ENCODE data around the gene RAB26.

Gene RAB26

GRCh38 chr16:2135770-2136490 is 12.5 kb upstream of the RAB26 start, which contains the start of gene PKD1:
Gene PKD1 (minus strand): TSS chr16:2135898. CDS start chr16:2135689, 209 bp downstream.
- in situ Hi-C loops (cut with MboI; ENCODE audit: low sequenced_read_pairs) = loop anchor here (25.0 kb wide), 1 partner anchor 274 kb away; the partner anchor contains the start of gene MEIOB

DNA sequence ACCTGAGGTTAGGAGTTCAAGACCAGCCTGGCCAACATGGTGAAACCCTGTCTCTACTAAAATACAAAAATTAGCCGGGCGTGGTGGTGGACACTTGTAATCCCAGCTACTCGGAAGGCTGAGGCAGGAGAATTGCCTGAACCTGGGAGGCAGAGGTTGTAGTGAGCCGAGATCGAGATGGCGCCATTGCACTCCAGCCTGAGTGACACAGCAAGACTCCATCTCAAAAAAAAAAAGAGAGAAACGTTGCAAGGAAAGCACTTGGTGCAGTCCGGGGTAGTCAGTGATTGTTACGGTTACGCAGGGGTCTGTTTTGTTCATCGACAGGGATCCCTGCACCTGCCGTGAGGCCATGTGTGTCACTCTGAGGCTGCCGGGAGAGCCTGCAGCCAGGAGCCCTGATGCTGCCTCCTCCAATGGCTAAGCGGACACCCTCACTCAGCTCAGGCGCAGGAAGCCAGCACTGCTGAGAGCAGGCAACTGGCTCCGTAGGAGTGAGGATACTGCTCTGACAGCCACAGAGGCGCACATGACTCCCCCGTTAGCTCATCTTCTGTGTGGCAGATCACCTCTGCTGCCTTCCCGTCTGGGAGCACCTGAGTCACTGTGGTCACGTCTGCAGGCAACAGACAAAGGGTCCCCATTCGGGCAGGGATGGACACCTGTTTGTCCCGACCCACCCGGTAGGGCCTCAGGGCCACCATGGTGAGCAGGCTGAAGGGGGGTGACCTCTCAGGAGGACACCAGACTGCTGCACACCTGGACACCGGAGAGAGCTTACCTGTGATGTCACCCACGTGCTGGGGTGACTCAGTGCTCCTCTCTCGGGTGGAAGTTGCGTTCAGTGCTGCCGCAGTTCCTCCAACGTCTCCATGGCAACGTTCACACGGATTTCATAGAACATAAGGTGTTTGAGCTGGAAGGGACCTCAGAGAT is 5.2 kb upstream of the RAB26 start:
- in situ Hi-C loops (cut with MboI; ENCODE audit: low sequenced_read_pairs) = loop anchor here (5.0 to 25.0 kb wide), 2 partner anchors 121 to 281 kb away; partner anchors contain the start of gene MEIOB

- in situ Hi-C loops (cut with MboI; ENCODE audit: low sequenced_read_pairs) = loop anchor here (5.0 to 25.0 kb wide), 2 partner anchors 122 to 282 kb away; partner anchors contain the start of gene MEIOB
Measured at GRCh38 chr16:2143878-2144485, 4.4 kb upstream of the RAB26 start.

DNA sequence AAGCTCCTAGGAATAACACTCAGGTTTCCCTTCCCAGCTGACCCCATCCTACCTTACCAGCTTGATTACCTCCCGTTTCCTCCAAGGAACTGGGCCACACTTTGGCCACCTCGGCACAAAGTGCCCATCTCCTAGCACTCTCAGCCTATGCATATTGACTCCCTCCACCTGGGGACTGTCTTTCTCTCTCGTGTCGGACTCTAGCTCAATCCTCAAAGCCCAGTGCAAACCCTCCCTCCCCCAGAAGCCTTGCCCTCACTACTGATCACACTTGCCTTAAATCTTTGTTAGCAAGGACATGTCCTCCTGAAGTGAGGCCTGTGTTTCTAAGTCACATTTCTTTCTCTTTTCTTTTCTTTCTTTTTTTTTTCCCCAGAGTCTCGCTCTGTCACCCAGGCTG is 2.6 kb upstream of the RAB26 start:
- in situ Hi-C loops (cut with MboI; ENCODE audit: low sequenced_read_pairs) = loop anchor here (25.0 kb wide), 1 partner anchor 284 kb away; the partner anchor contains the start of gene MEIOB

DNA sequence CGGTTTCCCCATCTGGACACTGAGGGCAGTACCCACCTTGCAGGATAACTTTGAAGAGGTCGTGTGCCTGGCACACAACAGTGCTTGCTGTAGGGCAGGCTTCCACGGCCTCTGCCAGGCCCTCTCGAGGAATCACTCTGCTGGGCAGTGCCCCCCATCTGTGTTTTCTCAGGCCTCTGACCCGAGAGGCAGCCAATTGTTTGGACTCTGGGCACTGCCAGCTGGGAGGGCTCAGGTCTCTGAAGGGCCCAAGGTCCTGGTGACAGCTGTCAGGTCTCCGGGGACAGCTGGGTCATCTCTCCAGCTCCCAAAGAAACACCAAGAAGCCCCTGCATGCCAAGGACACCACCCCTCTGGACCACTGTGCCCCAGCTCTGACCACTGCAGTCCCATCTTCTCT is 1.0 kb upstream of the RAB26 start:
- in situ Hi-C loops (cut with MboI; ENCODE audit: low sequenced_read_pairs) = loop anchor here (25.0 kb wide), 1 partner anchor 285 kb away; the partner anchor contains the start of gene MEIOB

DNA sequence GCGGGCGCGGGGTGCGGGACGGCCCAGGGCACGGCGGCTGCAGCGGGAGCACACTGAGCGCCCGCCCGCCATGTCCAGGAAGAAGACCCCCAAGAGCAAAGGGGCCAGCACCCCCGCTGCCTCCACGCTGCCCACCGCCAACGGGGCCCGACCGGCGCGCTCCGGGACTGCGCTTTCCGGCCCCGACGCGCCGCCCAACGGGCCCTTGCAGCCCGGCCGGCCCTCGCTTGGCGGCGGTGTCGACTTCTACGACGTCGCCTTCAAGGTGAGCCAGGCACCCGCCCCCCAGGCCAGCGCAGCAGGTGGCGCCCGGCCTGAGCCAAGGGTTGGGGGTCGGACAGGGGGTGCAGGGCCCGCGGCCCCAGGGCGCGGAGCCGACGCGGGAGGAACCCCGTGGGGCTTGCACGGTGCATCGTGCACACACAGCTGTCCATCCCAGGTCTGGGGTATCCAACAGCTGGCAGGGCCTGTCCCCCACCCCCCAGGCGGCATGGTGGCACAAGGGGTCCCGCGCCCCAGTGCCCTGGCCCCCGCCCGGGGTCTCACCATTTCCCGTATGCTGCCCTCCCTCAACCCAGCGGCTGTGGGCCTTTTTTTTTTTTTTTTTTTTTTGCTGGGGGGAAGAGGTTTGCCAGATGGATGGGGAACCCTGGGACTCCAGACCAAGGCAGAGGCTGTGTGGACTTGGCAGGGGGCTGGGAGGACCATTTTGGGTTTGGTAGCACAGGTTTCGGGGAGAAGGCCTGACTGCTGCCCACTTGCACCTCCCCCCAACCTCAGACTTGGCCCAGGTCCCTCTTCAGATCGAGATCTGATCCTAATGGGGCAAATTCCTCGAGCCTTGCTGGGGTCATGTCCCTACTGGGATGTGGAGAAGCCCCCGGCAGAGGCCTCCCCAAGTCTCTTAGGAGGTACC is 547 bp downstream of the RAB26 start:
- in situ Hi-C loops (cut with MboI; ENCODE audit: low sequenced_read_pairs) = loop anchor here (25.0 kb wide), 1 partner anchor 287 kb away; the partner anchor contains the start of gene MEIOB

DNA sequence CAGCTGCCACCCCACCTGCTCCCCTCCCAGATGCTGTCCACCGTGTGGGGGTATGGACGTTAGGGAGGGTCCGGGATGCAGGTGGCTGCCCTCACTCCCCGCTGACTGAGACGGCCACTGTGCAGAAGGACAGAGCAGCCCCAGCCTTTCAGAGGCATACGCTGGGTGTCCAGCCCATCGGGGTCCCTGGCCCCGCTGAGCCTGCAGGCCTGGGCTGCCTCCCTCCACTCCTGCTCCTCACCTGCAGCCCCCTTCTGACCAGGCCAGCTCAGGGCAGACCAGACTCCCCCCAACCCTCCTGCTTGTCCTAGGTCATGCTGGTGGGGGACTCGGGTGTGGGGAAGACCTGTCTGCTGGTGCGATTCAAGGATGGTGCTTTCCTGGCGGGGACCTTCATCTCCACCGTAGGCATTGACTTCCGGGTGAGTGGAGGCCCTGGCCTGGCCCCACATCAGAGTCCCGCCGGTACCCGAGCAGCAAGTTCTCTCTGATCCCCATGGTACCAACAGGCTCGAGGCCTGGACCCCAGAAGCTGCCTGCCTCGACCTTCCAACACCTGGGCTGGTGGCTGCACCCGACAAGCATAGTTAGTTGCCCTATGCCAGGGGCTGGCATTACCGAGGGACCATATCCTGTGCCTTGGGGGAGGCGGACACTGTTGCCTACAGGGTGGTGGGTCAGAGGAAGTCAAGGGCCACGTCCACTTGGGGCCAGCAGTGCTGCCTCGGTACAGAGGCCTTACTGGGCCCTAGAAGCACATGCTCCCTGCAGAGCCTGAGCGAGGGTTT is 1.4 kb downstream of the RAB26 start:
- in situ Hi-C loops (cut with MboI; ENCODE audit: low sequenced_read_pairs) = loop anchor here (25.0 kb wide), 1 partner anchor 288 kb away; the partner anchor contains the start of gene MEIOB

DNA sequence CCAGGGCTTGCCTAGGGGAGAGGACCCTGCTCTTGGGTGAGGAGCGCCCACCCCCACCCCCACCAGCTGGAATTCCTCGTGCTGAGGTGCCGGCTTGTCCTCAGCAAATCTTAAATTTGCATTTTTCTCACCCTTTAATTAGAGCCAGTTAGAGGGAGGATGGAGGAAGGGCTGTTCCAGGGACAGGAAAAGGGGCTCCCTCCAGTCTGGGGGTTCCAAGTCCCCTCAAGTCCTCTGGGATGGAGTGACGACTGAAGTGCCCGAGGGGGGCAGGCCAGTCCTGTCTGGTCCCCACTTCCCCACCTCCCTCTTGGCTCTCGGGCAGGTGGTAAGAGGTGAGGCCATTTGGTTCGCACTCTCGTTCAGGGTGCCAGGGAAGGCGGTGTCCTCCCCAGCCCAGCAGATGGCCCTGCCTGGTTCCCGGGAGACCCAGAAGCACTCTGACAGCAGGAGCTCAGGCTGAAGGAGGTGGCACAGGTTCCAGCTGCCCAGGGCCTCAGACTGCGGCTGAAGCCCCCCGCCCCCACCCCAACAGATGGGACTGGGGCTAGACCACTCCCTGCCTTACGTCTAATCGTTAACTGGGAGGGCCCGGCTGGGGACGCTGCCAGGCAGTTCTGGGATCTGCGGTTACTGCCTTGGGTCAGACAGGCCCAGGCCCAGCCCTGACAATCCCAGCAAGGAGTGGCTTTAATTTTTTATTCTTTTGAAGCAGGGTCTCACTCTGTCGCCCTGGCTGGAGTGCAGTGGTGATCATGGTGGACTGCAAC is 2.2 kb downstream of the RAB26 start:
- in situ Hi-C loops (cut with MboI; ENCODE audit: low sequenced_read_pairs) = no loop called here

GRCh38 chr16:2151188-2152091 is 3.0 kb downstream of the RAB26 start:
- in situ Hi-C loops (cut with MboI; ENCODE audit: low sequenced_read_pairs) = no loop called here

- in situ Hi-C loops (cut with MboI; ENCODE audit: low sequenced_read_pairs) = no loop called here
Measured at GRCh38 chr16:2152695-2153506, 4.5 kb downstream of the RAB26 start.

DNA sequence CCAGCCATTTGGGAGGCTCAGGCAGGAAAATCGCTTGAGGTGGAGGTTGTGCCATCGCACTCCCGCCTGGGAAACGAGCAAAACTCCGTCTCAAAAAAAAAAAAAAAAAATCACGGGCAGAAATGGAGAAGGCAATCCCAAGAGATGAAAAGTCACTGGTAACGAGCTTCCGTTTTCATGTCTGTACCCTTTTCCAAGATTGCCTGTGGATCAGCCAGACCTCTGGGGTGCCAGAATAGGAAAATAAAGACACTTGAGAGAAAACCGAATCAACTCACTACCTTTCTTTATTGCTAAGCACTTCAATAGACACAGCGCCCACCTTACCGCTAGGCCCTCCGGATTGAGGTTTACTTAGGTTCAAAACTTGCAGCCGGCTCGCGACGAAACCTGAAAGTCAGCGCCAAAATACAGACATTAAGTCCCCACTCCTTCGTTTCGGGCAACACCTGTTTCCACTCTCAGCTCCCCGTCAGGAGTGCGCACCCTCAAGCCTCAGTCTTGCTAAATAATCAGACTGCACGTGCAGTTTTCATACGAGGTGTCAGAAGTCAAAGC is 6.2 kb downstream of the RAB26 start:
- in situ Hi-C loops (cut with MboI; ENCODE audit: low sequenced_read_pairs) = no loop called here

DNA sequence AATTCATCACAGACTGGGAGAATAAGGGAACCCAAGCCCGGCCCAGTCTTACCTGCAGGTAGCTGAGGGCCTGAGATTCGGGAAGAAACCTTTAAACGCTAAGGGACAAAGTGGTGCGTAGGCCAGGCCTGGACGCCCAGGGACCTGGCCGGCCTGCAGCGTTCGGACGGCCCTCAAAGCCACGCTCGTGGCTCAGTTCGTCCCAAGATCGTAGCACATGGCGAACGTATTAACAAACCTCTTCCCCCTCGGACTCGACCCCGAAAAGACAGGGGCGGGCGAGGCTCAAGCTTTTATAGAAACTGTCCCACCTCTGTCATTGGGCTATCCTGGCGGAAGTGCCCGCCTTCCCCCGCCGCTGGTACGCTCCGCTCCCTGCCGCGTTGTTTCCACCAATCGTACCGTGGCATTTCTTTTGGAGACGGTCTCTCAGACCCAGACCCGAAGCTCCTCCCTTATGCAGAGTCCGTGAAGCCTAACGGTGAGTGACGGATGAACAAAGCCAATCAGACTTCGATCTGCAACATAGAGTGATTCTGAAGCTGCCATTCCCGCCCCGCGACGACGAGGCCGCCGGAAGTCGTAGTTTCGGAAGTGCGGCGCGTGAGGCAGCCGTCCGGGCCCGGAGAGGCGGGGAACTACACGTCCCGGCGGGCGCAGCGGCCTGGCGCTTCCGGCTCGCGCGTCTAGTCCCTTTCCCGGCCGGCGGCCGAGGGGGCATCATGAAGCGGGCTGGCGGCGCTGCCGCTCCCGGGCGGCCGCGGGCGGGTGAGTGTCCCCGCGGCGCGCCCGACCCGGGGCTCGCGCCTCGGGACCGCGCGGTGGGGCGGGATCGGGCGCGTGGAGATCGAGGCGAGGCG is 6.9 kb downstream of the RAB26 start, which contains the start of gene TRAF7:
TSS of gene TRAF7 (plus strand) at position 692 of the 860 bp plus-strand sequence. CDS start 8,139 bp downstream, outside the sequence.
- in situ Hi-C loops (cut with MboI; ENCODE audit: low sequenced_read_pairs) = no loop called here

- in situ Hi-C loops (cut with MboI; ENCODE audit: low sequenced_read_pairs) = no loop called here
Measured at GRCh38 chr16:2155977-2156848, 7.8 kb downstream of the RAB26 start.

GRCh38 chr16:2156849-2157224 is 8.4 kb downstream of the RAB26 start:
- in situ Hi-C loops (cut with MboI; ENCODE audit: low sequenced_read_pairs) = no loop called here

Measured in HL-60/S4 treated with retinoic acid at 250 ng/mL for 4 days and 3 days (cell line).